ENCODE measurements around the gene SYNE1. TPM values are rescaled to one million over a fixed set of nuclear protein-coding genes. Genes with fewer than 3 reads are reported as not detected.
A peak's percentile ranks its signal among the peaks of the same experiment; 100 is the strongest.

SYNE1 gene
- total RNA-seq, 4 donors from 2014 or later, result 29.1 to 51.5 (median 45.6) TPM

- H3K4me1 ChIP-seq, result peaks cover 16 to 20% of the 10 kb centered on the region in 2 donors
- peaks cover 4 to 48% of the 10 kb centered on the region in 2 donors for H3K36me3 ChIP-seq
- TF ChIP-seq CTCF (IDR thresholded peaks at IDR 0.05 in 4 of 5, conservative IDR thresholded peaks at IDR 0.05 in 1 of 5) (no peak), POLR2A (IDR thresholded peaks at IDR 0.05) (no peak)
- intact Hi-C loops (cut with DNase I; ENCODE audit: low total_unique reads) (no loop called here), in situ Hi-C loops (cut with MboI; ENCODE audit: low sequenced_read_pairs in 4 of 4) (no loop called here)
- ATAC-seq (peak in 1 of 2 donors; percentile 42), DNase-seq (no peak)
- no peaks in the 10 kb centered on the region for H3K9me3 ChIP-seq
- peak overlapping the region; percentile 67 to 77 (median 72) for H3K27ac ChIP-seq
- H3K4me3 ChIP-seq, result peak overlapping the region in 3 of 4 donors; percentile 38 to 43 (median 38)
- H3K27me3 ChIP-seq, result no peaks in the 10 kb centered on the region
Observed at GRCh38 chr6:152130441-152130840, 506.7 kb downstream of the SYNE1 start.

GRCh38 chr6:152129691-152130151 lies 507.4 kb downstream of the SYNE1 start:
- Histone ChIP-seq H3K36me3 (peaks cover 4 to 41% of the 10 kb centered on the region in 2 donors), H3K4me1 (peaks cover 19 to 20% of the 10 kb centered on the region in 2 donors), H3K9me3 (no peaks in the 10 kb centered on the region), H3K27me3 (no peaks in the 10 kb centered on the region), H3K4me3 (peak overlapping the region in 3 of 4 donors; percentile 38 to 43 (median 38)), H3K27ac (peak overlapping the region; percentile 67 to 77 (median 72))
- TF ChIP-seq POLR2A (IDR thresholded peaks at IDR 0.05), result peak in 1 of 2 donors; percentile 19
- TF ChIP-seq CTCF (IDR thresholded peaks at IDR 0.05 in 4 of 5, conservative IDR thresholded peaks at IDR 0.05 in 1 of 5), result no peak
- intact Hi-C loops (cut with DNase I; ENCODE audit: low total_unique reads) (loop anchor here (5.0 kb wide), 1 partner anchor 447 kb away; no protein-coding TSS in a partner anchor), in situ Hi-C loops (cut with MboI; ENCODE audit: low sequenced_read_pairs in 4 of 4) (loop anchor here in 2 of 4 donors (10.0 kb wide), 2 partner anchors 365 to 445 kb away; no protein-coding TSS in a partner anchor)
- DNase-seq (no peak), ATAC-seq (peak; percentile 77 to 83)

GRCh38 chr6:152127432-152128165 lies 509.6 kb downstream of the SYNE1 start:
- DNase-seq (no peak), ATAC-seq (no peak)
- H3K27ac ChIP-seq, result peak overlapping the region; percentile 33 to 71 (median 50)

More at GRCh38 chr6:152127432-152128165, 509.6 kb downstream of the SYNE1 start:
- TF ChIP-seq POLR2A (IDR thresholded peaks at IDR 0.05) (no peak), CTCF (IDR thresholded peaks at IDR 0.05 in 4 of 5, conservative IDR thresholded peaks at IDR 0.05 in 1 of 5) (no peak)
- intact Hi-C loops (cut with DNase I; ENCODE audit: low total_unique reads) (loop anchor here (5.0 kb wide), 1 partner anchor 445 kb away; no protein-coding TSS in a partner anchor), in situ Hi-C loops (cut with MboI; ENCODE audit: low sequenced_read_pairs in 4 of 4) (loop anchor here in 2 of 4 donors (10.0 kb wide), 2 partner anchors 363 to 443 kb away; no protein-coding TSS in a partner anchor)
- no peaks in the 10 kb centered on the region for H3K27me3 ChIP-seq
- H3K4me3 ChIP-seq, result no peak overlapping the region
- H3K4me1 ChIP-seq, result peaks cover 32 to 35% of the 10 kb centered on the region in 2 donors
- H3K36me3 ChIP-seq, result peaks cover 0 to 19% of the 10 kb centered on the region in 2 donors
- no peaks in the 10 kb centered on the region for H3K9me3 ChIP-seq
